ENCODE results near the gene SSBP3.

- TF ChIP-seq CTCF (IDR thresholded peaks at IDR 0.05; ENCODE audit: low read depth, low read length) (no peak), EZH2phosphoT487 (IDR thresholded peaks at IDR 0.05; ENCODE audit: low read depth) (no peak)
These were observed 115.5 kb downstream of the SSBP3 start for GRCh38 chr1:54290506-54291184.
